Vagina (tissue), 2 donors: ENCODE results near the gene PRCP. TPM values are rescaled to one million over a fixed set of nuclear protein-coding genes. Genes with fewer than 3 reads are reported as not detected.

Source experiments
- DNase-seq, 2 donors: peaks; one replicate each; pipeline ENCODE4 v3.0.0-alpha.2; 2017; ENCODE audit errors: extremely low spot score in 2 of 2
- H3K27ac ChIP-seq: fragments of 200-600 bp; sonication (generic); one replicate; pipeline ENCODE4 v1.5.1; 2019
- H3K27me3 ChIP-seq: fragments of 200-600 bp; sonication (generic); one replicate; pipeline ENCODE4 v1.5.1; 2019
- H3K36me3 ChIP-seq, 2 donors: fragments of 200-600 bp; sonication (generic); one replicate each; pipeline ENCODE4 v1.5.1; 2017 to 2019
- H3K4me1 ChIP-seq: fragments of 200-600 bp; sonication (generic); one replicate; pipeline ENCODE4 v1.5.1; 2019
- H3K4me3 ChIP-seq, 2 donors: fragments of 200-600 bp; sonication (generic); 1 replicate in 1 of 2; 2 replicates in 1 of 2; pipeline ENCODE4 v1.5.1; 2016 to 2019
- H3K9me3 ChIP-seq: fragments of 200-600 bp; sonication (generic); one replicate; pipeline ENCODE4 v1.5.1; 2019
- CTCF ChIP-seq, 3 experiments: fragments of 450-650 bp in 2 of 3; fragments of 200-600 bp in 1 of 3; sonication (generic) in 1 of 3; IDR thresholded peaks; one replicate each; pipeline ENCODE4 v1.5.1; 2017 to 2019; ENCODE audit warnings: antibody characterized with exemption in 3 of 3, mild to moderate bottlenecking in 2 of 3, moderate library complexity in 2 of 3
- POLR2A ChIP-seq, 2 donors: fragments of 450-650 bp; IDR thresholded peaks; one replicate each; pipeline ENCODE4 v1.6.1; 2017; ENCODE audit warnings: antibody characterized with exemption in 2 of 2, mild to moderate bottlenecking in 2 of 2, moderate library complexity in 2 of 2
- POLR2AphosphoS5 ChIP-seq, 2 donors: sonication (generic); formaldehyde crosslinking; IDR thresholded peaks; one replicate each; pipeline ENCODE4 v1.9.0; 2017; ENCODE audit warnings: antibody characterized with exemption in 2 of 2, mild to moderate bottlenecking in 2 of 2, low read depth in 1 of 2; ENCODE audit not compliant: insufficient read depth in 1 of 2
- intact Hi-C: fragments of 100-400 bp; cut with DNase I; formaldehyde crosslinking; loops from one replicate; pipeline ENCODE4 v1.15.1; 2023
- total RNA-seq: library from RNA; depleted of rRNA; stranded (reverse); fragments of >200 nt; gene quantifications from one replicate; pipeline ENCODE4 v1.2.3, GENCODE V29; 2016

The PRCP gene
- total RNA-seq, 1 donor from 2014 or later: 79.3 TPM

- Histone ChIP-seq H3K4me3 (no peak overlapping the region), H3K27me3 (no peaks in the 10 kb centered on the region), H3K36me3 (no peaks in the 10 kb centered on the region), H3K27ac (no peak overlapping the region), H3K4me1 (peaks cover 53% of the 10 kb centered on the region), H3K9me3 (no peaks in the 10 kb centered on the region)
- no peak for DNase-seq
- no peak for TF ChIP-seq POLR2A (IDR thresholded peaks at IDR 0.05)
- TF ChIP-seq CTCF (IDR thresholded peaks at IDR 0.05): no peak
- TF ChIP-seq POLR2AphosphoS5 (IDR thresholded peaks at IDR 0.05; ENCODE audit: insufficient read depth in 1 of 2, low read depth in 1 of 2): no peak
- intact Hi-C loops: no loop called here
Measured at GRCh38 chr11:82872377-82873150, 27.7 kb downstream of the PRCP start.

GRCh38 chr11:82871646-82872045, 28.6 kb downstream of the PRCP start:
- intact Hi-C loops: no loop called here
- no peaks in the 10 kb centered on the region for H3K9me3 ChIP-seq
- peaks cover 60% of the 10 kb centered on the region for H3K4me1 ChIP-seq

GRCh38 chr11:82869657-82870056, 30.6 kb downstream of the PRCP start:
- Histone ChIP-seq H3K27ac (peak overlapping the region; percentile 34), H3K4me1 (peaks cover 65% of the 10 kb centered on the region), H3K27me3 (no peaks in the 10 kb centered on the region), H3K9me3 (no peaks in the 10 kb centered on the region), H3K36me3 (no peaks in the 10 kb centered on the region), H3K4me3 (no peak overlapping the region)
- DNase-seq: no peak
- TF ChIP-seq CTCF (IDR thresholded peaks at IDR 0.05) (no peak), POLR2AphosphoS5 (IDR thresholded peaks at IDR 0.05; ENCODE audit: insufficient read depth in 1 of 2, low read depth in 1 of 2) (peak in 1 of 2 donors; percentile 78)
- intact Hi-C loops: no loop called here

More at GRCh38 chr11:82871646-82872045, 28.6 kb downstream of the PRCP start:
- no peaks in the 10 kb centered on the region for H3K27me3 ChIP-seq
- TF ChIP-seq POLR2A (IDR thresholded peaks at IDR 0.05): no peak
- TF ChIP-seq POLR2AphosphoS5 (IDR thresholded peaks at IDR 0.05; ENCODE audit: insufficient read depth in 1 of 2, low read depth in 1 of 2): no peak
- no peak for TF ChIP-seq CTCF (IDR thresholded peaks at IDR 0.05)
- no peak for DNase-seq
- no peak overlapping the region for H3K4me3 ChIP-seq
- H3K36me3 ChIP-seq: no peaks in the 10 kb centered on the region
- no peak overlapping the region for H3K27ac ChIP-seq

- intact Hi-C loops: no loop called here
- Histone ChIP-seq H3K4me3 (peak overlapping the region in 1 of 2 donors; percentile 17), H3K4me1 (peaks cover 68% of the 10 kb centered on the region)
Measured at GRCh38 chr11:82867495-82868082, 32.6 kb downstream of the PRCP start.

More at GRCh38 chr11:82867495-82868082, 32.6 kb downstream of the PRCP start:
- TF ChIP-seq POLR2A (IDR thresholded peaks at IDR 0.05) (no peak), POLR2AphosphoS5 (IDR thresholded peaks at IDR 0.05; ENCODE audit: insufficient read depth in 1 of 2, low read depth in 1 of 2) (peak in 1 of 2 donors; percentile 37), CTCF (IDR thresholded peaks at IDR 0.05) (peak; percentile 60 to 78 (median 63))
- Histone ChIP-seq H3K36me3 (no peaks in the 10 kb centered on the region), H3K27me3 (no peaks in the 10 kb centered on the region), H3K27ac (peak overlapping the region; percentile 42), H3K9me3 (no peaks in the 10 kb centered on the region)
- no peak for DNase-seq
